HEK293T (cell line): Measurements from ENCODE around the gene METTL25B.

Experiments
- ELF4 ChIP-seq: fragments of 450-650 bp; IDR thresholded peaks from 2 replicates; pipeline ENCODE4 v1.6.1; 2017; ENCODE audit warnings: antibody characterized with exemption
- HDGF ChIP-seq: fragments of 450-650 bp; IDR thresholded peaks from 2 replicates; pipeline ENCODE4 v1.6.1; 2017; ENCODE audit warnings: antibody characterized with exemption, borderline replicate concordance
- NFRKB ChIP-seq: fragments of 450-650 bp; IDR thresholded peaks from 2 replicates; pipeline ENCODE4 v1.6.1; 2016; ENCODE audit warnings: mild to moderate bottlenecking, moderate library complexity
- SP1 ChIP-seq: fragments of 450-650 bp; IDR thresholded peaks from 2 replicates; pipeline ENCODE4 v1.6.1; 2017

DNA sequence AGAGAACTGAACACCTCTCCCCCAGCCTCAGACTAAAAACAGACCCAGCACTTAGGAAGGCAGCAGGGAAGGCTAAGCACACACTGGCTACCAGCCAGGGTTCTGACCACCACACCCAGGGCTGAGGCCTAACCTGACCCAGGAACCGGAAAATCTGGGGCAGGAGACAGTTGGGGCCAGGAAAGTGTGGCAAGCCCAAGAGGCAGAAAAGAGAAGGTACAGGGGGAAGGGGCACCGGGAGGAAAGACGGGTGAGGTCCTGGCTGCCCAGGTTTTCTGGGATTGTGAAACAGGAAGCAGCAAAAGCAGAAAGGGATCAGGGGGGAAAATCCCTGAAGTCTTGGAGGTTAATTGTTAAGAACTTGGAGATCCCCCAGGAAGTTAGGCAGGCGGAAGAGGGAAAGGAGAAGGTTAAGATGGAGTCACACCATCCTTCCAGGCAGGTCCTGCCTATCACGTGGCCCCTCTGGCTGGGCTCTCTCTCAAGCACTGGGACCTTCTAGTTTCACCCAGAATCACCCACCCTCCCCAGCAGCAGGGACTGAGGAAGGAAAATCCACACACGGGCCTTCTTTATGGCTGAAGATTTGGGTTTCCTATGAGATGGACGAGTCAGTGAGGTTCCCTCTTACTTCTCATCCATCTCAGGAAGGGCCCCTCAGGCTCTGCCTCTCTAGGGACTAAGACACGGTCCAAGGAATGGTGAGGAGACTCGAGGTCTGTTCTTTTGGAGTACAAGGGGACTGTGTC is 20.6 kb downstream of the METTL25B start:
- TF ChIP-seq ELF4 (no peak), SP1 (no peak), NFRKB (no peak), HDGF (no peak)
